Smooth muscle cell of the pulmonary artery (primary cell): ENCODE data around the gene PIGR. TPM values are rescaled to one million over a fixed set of nuclear protein-coding genes. Genes with fewer than 3 reads are reported as not detected.

Source experiments
- total RNA-seq: library from RNA; depleted of rRNA; stranded (reverse); fragments of >200 nt; gene quantifications from 2 replicates; pipeline ENCODE4 v1.2.3, GENCODE V29; 2014

Gene PIGR
- not detected in 2 replicates for total RNA-seq

GRCh38 chr1:206946261-206946660, at the start of gene PIGR:
Gene PIGR, minus strand, starts transcription at chr1:206946466. Its CDS starts 5,935 bp downstream, at chr1:206940531.

DNA sequence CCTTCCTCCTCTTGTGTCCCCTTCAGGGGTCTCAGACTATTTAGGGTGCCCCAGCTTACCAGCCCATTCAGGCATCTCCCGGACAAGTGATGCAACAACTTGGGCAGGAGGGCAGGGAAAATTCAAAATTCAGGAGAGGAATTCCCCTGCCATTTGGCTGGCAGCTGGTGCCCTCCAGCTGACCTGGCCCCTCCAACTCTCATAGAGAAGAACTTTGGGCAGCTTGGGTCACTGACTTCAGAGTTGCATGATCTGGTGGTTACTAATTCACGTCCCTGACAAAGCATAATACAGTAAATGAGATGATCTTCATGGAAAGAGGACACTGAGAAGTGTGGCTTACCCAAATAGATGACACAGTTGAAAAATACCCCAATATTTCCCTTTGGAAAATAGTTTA, 24.2 kb upstream of the PIGR start, which contains the start of gene FCAMR:
Gene FCAMR, minus strand, starts transcription at position 15 of the 400 bp plus-strand sequence. CDS start 335 bp downstream, outside the sequence.

GRCh38 chr1:206921772-206922265, 24.4 kb downstream of the PIGR start, which contains the start of gene FCMR:
Gene FCMR, minus strand, starts transcription at chr1:206921941. Its CDS starts 87 bp downstream, at chr1:206921854.

GRCh38 chr1:206897175-206897574, 49.1 kb downstream of the PIGR start, which contains the start of gene IL24:
Gene IL24, plus strand, starts transcription at chr1:206897443. Its CDS starts 390 bp downstream, at chr1:206897833.

Other genes starting within 250 kb of the PIGR start
- gene IL19, start 175.7 kb downstream of the PIGR start, total RNA-seq = not detected in 2 replicates
- gene IL10, start 174.0 kb downstream of the PIGR start, total RNA-seq = not detected in 2 replicates
- gene IL20, start 80.8 kb downstream of the PIGR start, total RNA-seq = not detected in 2 replicates
- gene IL24, start 49.0 kb downstream of the PIGR start, total RNA-seq = not detected in 2 replicates
- gene FCMR, start 24.5 kb downstream of the PIGR start, total RNA-seq = 0.13 TPM in 1 of 2 replicates, not detected in the other
- gene FCAMR, start 24.0 kb upstream of the PIGR start, total RNA-seq = not detected in 2 replicates
- gene C1orf116, start 86.3 kb upstream of the PIGR start, total RNA-seq = under 0.01 and 0.07 TPM in 2 replicates
- gene YOD1, start 104.7 kb upstream of the PIGR start, total RNA-seq = 7.1 and 8.5 TPM in 2 replicates
- 5.5 and 9.5 TPM in 2 replicates for gene PFKFB2, start 106.8 kb upstream of the PIGR start, total RNA-seq
- gene C4BPB, start 142.4 kb upstream of the PIGR start, total RNA-seq = not detected in 2 replicates
- gene C4BPA, start 157.8 kb upstream of the PIGR start, total RNA-seq = not detected in 2 replicates